Skeletal muscle satellite cell (primary cell): ENCODE measurements around the gene IGFL2.
"Not testable (repeated sequence)": the region's sequence is repeated elsewhere in the genome, so short reads cannot be mapped to it uniquely, and the experiment has no call there.

Source experiments
- H3K27me3 ChIP-seq: 2 replicates; pipeline ENCODE4 v1.7.0; 2013; ENCODE audit warnings: low read length; ENCODE audit not compliant: control insufficient read depth, insufficient read depth
- H3K36me3 ChIP-seq: 2 replicates; pipeline ENCODE4 v1.7.0; 2013; ENCODE audit warnings: mild to moderate bottlenecking, control low read depth, low read length; ENCODE audit not compliant: insufficient read depth
- H3K4me1 ChIP-seq: 2 replicates; pipeline ENCODE4 v1.7.0; 2013; ENCODE audit warnings: low read length; ENCODE audit not compliant: control insufficient read depth, insufficient read depth
- H3K4me2 ChIP-seq: 2 replicates; pipeline ENCODE4 v1.7.0; 2013; ENCODE audit warnings: mild to moderate bottlenecking, low read length
- H3K4me3 ChIP-seq: 2 replicates; pipeline ENCODE4 v1.7.0; 2013; ENCODE audit warnings: low read length
- H3K9ac ChIP-seq: 2 replicates; pipeline ENCODE4 v1.7.0; 2013; ENCODE audit warnings: mild to moderate bottlenecking, low read depth, low read length, moderate library complexity
- H3K9me3 ChIP-seq: replicated peaks from 2 replicates; pipeline ENCODE4 v1.7.0; 2013; ENCODE audit warnings: mild to moderate bottlenecking, control low read depth, low read length

The IGFL2 gene

GRCh38 chr19:46192626-46192991, 44.6 kb downstream of the IGFL2 start:
- peak overlapping the region; percentile 45 for H3K4me2 ChIP-seq
- H3K4me1 ChIP-seq, H3K36me3 ChIP-seq, H3K4me3 ChIP-seq, H3K9ac ChIP-seq, H3K9me3 ChIP-seq: not testable (repeated sequence)
- peaks cover 48% of the 10 kb centered on the region for H3K27me3 ChIP-seq

GRCh38 chr19:46192992-46193650, 45.1 kb downstream of the IGFL2 start:
- Histone ChIP-seq H3K4me2 (peak overlapping the region; percentile 45), H3K36me3 (no peaks in the 10 kb centered on the region), H3K9me3 (no peaks in the 10 kb centered on the region), H3K27me3 (peaks cover 49% of the 10 kb centered on the region), H3K4me1 (peaks cover 6% of the 10 kb centered on the region), H3K9ac (no peak overlapping the region), H3K4me3 (no peak overlapping the region)

- Histone ChIP-seq H3K27me3 (peaks cover 55% of the 10 kb centered on the region), H3K9ac (no peak overlapping the region), H3K4me2 (peak overlapping the region; percentile 45), H3K4me1 (peaks cover 6% of the 10 kb centered on the region), H3K4me3 (no peak overlapping the region), H3K9me3 (no peaks in the 10 kb centered on the region), H3K36me3 (no peaks in the 10 kb centered on the region)
These were observed 45.6 kb downstream of the IGFL2 start for GRCh38 chr19:46193678-46194077.

GRCh38 chr19:46195104-46195503, 47.1 kb downstream of the IGFL2 start:
- H3K4me2 ChIP-seq = no peak overlapping the region
- H3K4me1 ChIP-seq = peaks cover 6% of the 10 kb centered on the region
- H3K9me3 ChIP-seq = no peaks in the 10 kb centered on the region
- no peak overlapping the region for H3K9ac ChIP-seq
- peaks cover 61% of the 10 kb centered on the region for H3K27me3 ChIP-seq
- H3K4me3 ChIP-seq = no peak overlapping the region
- H3K36me3 ChIP-seq = no peaks in the 10 kb centered on the region

- not testable (repeated sequence) for H3K4me3 ChIP-seq, H3K36me3 ChIP-seq, H3K4me2 ChIP-seq, H3K4me1 ChIP-seq, H3K9ac ChIP-seq, H3K9me3 ChIP-seq
- H3K27me3 ChIP-seq = peaks cover 58% of the 10 kb centered on the region
These were observed 47.9 kb downstream of the IGFL2 start for GRCh38 chr19:46195919-46196318.

- no peaks in the 10 kb centered on the region for H3K36me3 ChIP-seq
- H3K4me2 ChIP-seq = no peak overlapping the region
- no peak overlapping the region for H3K4me3 ChIP-seq
- peaks cover 58% of the 10 kb centered on the region for H3K27me3 ChIP-seq
- H3K4me1 ChIP-seq = peaks cover 6% of the 10 kb centered on the region
- H3K9me3 ChIP-seq = no peaks in the 10 kb centered on the region
- no peak overlapping the region for H3K9ac ChIP-seq
These were observed 48.5 kb downstream of the IGFL2 start for GRCh38 chr19:46196410-46197124.

GRCh38 chr19:46197314-46198070, 49.5 kb downstream of the IGFL2 start:
- H3K9me3 ChIP-seq = no peaks in the 10 kb centered on the region
- H3K4me1 ChIP-seq = peaks cover 6% of the 10 kb centered on the region
- no peaks in the 10 kb centered on the region for H3K36me3 ChIP-seq
- H3K9ac ChIP-seq = no peak overlapping the region
- no peak overlapping the region for H3K4me3 ChIP-seq
- H3K27me3 ChIP-seq = peaks cover 67% of the 10 kb centered on the region
- no peak overlapping the region for H3K4me2 ChIP-seq

GRCh38 chr19:46198756-46199155, 50.7 kb downstream of the IGFL2 start:
- H3K27me3 ChIP-seq = peaks cover 76% of the 10 kb centered on the region
- no peak overlapping the region for H3K4me3 ChIP-seq
- H3K4me2 ChIP-seq = no peak overlapping the region
- H3K36me3 ChIP-seq = no peaks in the 10 kb centered on the region
- no peaks in the 10 kb centered on the region for H3K9me3 ChIP-seq
- H3K4me1 ChIP-seq = peaks cover under 1% of the 10 kb centered on the region
- no peak overlapping the region for H3K9ac ChIP-seq

- no peak overlapping the region for H3K9ac ChIP-seq
- H3K4me3 ChIP-seq = no peak overlapping the region
- H3K4me1 ChIP-seq = peaks cover 8% of the 10 kb centered on the region
These were observed 53.6 kb downstream of the IGFL2 start for GRCh38 chr19:46201454-46202310.

GRCh38 chr19:46202426-46202825, 54.4 kb downstream of the IGFL2 start:
- Histone ChIP-seq H3K4me1 (peaks cover 8% of the 10 kb centered on the region), H3K9me3 (no peaks in the 10 kb centered on the region), H3K4me3 (no peak overlapping the region), H3K36me3 (no peaks in the 10 kb centered on the region), H3K4me2 (no peak overlapping the region), H3K27me3 (peaks cover 64% of the 10 kb centered on the region), H3K9ac (no peak overlapping the region)

More at GRCh38 chr19:46201454-46202310, 53.6 kb downstream of the IGFL2 start:
- H3K36me3 ChIP-seq = no peaks in the 10 kb centered on the region
- H3K9me3 ChIP-seq = no peaks in the 10 kb centered on the region
- H3K4me2 ChIP-seq = no peak overlapping the region
- H3K27me3 ChIP-seq = peaks cover 69% of the 10 kb centered on the region
